H1 (cell line): ENCODE data around the gene ANO6. TPM values are rescaled to one million over a fixed set of nuclear protein-coding genes. Genes with fewer than 3 reads are reported as not detected.

Source experiments
- CTCF ChIA-PET: fragments of 300-600 bp; sonication (Branson Sonifier 250); formaldehyde crosslinking; loops from one replicate; lab custom pipeline; 2021; ENCODE audit not compliant: partially characterized antibody; lab: Charles Lee
- POLR2A ChIA-PET: fragments of 300-600 bp; sonication (Branson Sonifier 250); formaldehyde crosslinking; loops from one replicate; lab custom pipeline; 2021; ENCODE audit warnings: inconsistent platforms; ENCODE audit not compliant: partially characterized antibody; lab: Charles Lee
- DNase-seq, 2 experiments: peaks; one replicate each; pipeline versions ENCODE4 v3.0.0 to v3.0.0-alpha.2; 2010 to 2022; ENCODE audit warnings: low spot score in 2 of 2, low read depth in 1 of 2, mixed read lengths in 1 of 2
- FAIRE-seq: peaks from 2 replicates; lab custom pipeline; 2011; peaks lifted over from hg19 to GRCh38; lab: Jason Lieb, UNC
- H2AFZ ChIP-seq: 2 replicates; pipeline ENCODE4 v1.8.1; 2012; ENCODE audit warnings: low read length, inconsistent platforms
- H2AK5ac ChIP-seq: 2 replicates; pipeline ENCODE4 v1.6.1; 2013; ENCODE audit warnings: low read depth, low read length
- H2BK120ac ChIP-seq: replicated peaks from 2 replicates; pipeline ENCODE3; 2013; ENCODE audit warnings: low read depth, low read length, inconsistent platforms
- H2BK12ac ChIP-seq: 2 replicates; pipeline ENCODE4 v1.6.1; 2013; ENCODE audit warnings: low read depth, low read length
- H2BK15ac ChIP-seq: 2 replicates; pipeline ENCODE4 v1.6.1; 2013; ENCODE audit warnings: low read length
- H2BK20ac ChIP-seq: 2 replicates; pipeline ENCODE4 v1.6.1; 2013; ENCODE audit warnings: low read length
- H2BK5ac ChIP-seq: 2 replicates; pipeline ENCODE4 v1.6.1; 2013; ENCODE audit warnings: low read depth, low read length
- H3K14ac ChIP-seq: 2 replicates; pipeline ENCODE4 v1.6.1; 2013; ENCODE audit warnings: inconsistent platforms; ENCODE audit not compliant: insufficient read length
- H3K18ac ChIP-seq: 2 replicates; pipeline ENCODE4 v1.6.1; 2013; ENCODE audit warnings: low read length; ENCODE audit errors: extremely low read depth
- H3K23ac ChIP-seq: 2 replicates; pipeline ENCODE4 v1.6.1; 2013; ENCODE audit warnings: inconsistent platforms; ENCODE audit not compliant: insufficient read length
- H3K23me2 ChIP-seq: 2 replicates; pipeline ENCODE4 v1.6.1; 2013; ENCODE audit warnings: low read depth, low read length
- H3K27ac ChIP-seq: 2 replicates; pipeline ENCODE4 v1.6.1; 2011; ENCODE audit warnings: low read depth, low read length, inconsistent platforms
- H3K27me3 ChIP-seq, 4 experiments: replicated peaks in 1 of 4; 1 replicate in 1 of 4; 2 replicates in 3 of 4; pipeline versions ENCODE4 v1.6.1 to v1.8.1; 2011 to 2013; ENCODE audit warnings: low read length in 3 of 4, mild to moderate bottlenecking in 3 of 4, inconsistent platforms in 2 of 4, mixed read lengths in 2 of 4, moderate library complexity in 1 of 4; ENCODE audit not compliant: control insufficient read depth in 3 of 4, insufficient read depth in 3 of 4; ENCODE audit errors: extremely low read depth in 1 of 4
- H3K36me3 ChIP-seq, 4 experiments: 2 replicates each; pipeline versions ENCODE4 v1.6.1 to v1.8.1; 2011 to 2013; ENCODE audit warnings: mild to moderate bottlenecking in 4 of 4, low read length in 3 of 4, moderate library complexity in 2 of 4, control low read depth in 1 of 4, inconsistent platforms in 1 of 4; ENCODE audit not compliant: insufficient read depth in 4 of 4, control insufficient read depth in 2 of 4
- H3K4ac ChIP-seq: replicated peaks from 2 replicates; pipeline ENCODE3; 2013; ENCODE audit warnings: low read length, low read depth, mixed read lengths, inconsistent platforms; ENCODE audit not compliant: insufficient read length
- H3K4me1 ChIP-seq, 4 experiments: replicated peaks in 1 of 4; 1 replicate in 1 of 4; 2 replicates in 3 of 4; pipeline versions ENCODE4 v1.6.1 to v1.8.1; 2011 to 2013; ENCODE audit warnings: low read length in 3 of 4, inconsistent platforms in 2 of 4, mixed read lengths in 1 of 4; ENCODE audit not compliant: insufficient read depth in 4 of 4, control insufficient read depth in 3 of 4
- H3K4me2 ChIP-seq, 2 experiments: 2 replicates each; pipeline versions ENCODE4 v1.6.1 to v1.8.1; 2011 to 2013; ENCODE audit warnings: low read depth in 2 of 2, low read length in 2 of 2, control low read depth in 1 of 2, inconsistent platforms in 1 of 2, mild to moderate bottlenecking in 1 of 2; ENCODE audit not compliant: insufficient read depth in 1 of 2
- H3K4me3 ChIP-seq, 4 experiments: fragments of 200-600, 300-600 bp in 1 of 4; sonication (generic), shearing (Covaris generic), sonication (Bioruptor Twin) in 1 of 4; 2 replicates each; pipeline versions ENCODE4 v1.5.1 to v1.8.1; 2011 to 2016; ENCODE audit warnings: low read length in 4 of 4, low read depth in 3 of 4, control low read depth in 2 of 4, inconsistent platforms in 2 of 4, mild to moderate bottlenecking in 2 of 4, mixed read lengths in 1 of 4, moderate library complexity in 1 of 4; ENCODE audit not compliant: insufficient read depth in 2 of 4; ENCODE audit errors: extremely low read depth in 1 of 4
- H3K56ac ChIP-seq: replicated peaks from 2 replicates; pipeline ENCODE3; 2013; ENCODE audit warnings: low read depth, mild to moderate bottlenecking, mixed read lengths, low read length, inconsistent platforms; ENCODE audit not compliant: insufficient read length
- H3K79me1 ChIP-seq: 2 replicates; pipeline ENCODE4 v1.6.1; 2013; ENCODE audit warnings: low read depth, low read length, control low read depth
- H3K79me2 ChIP-seq, 2 experiments: 2 replicates each; pipeline versions ENCODE4 v1.6.1 to v1.8.1; 2012 to 2013; ENCODE audit warnings: low read length in 2 of 2, mild to moderate bottlenecking in 2 of 2, inconsistent platforms in 1 of 2; ENCODE audit not compliant: insufficient read depth in 2 of 2, control insufficient read depth in 1 of 2
- H3K9ac ChIP-seq, 4 experiments: replicated peaks in 1 of 4; 1 replicate in 1 of 4; 2 replicates in 3 of 4; pipeline versions ENCODE4 v1.6.1 to v1.8.1; 2011 to 2013; ENCODE audit warnings: low read depth in 3 of 4, low read length in 3 of 4, control low read depth in 2 of 4, mild to moderate bottlenecking in 2 of 4, moderate library complexity in 2 of 4, inconsistent platforms in 1 of 4; ENCODE audit errors: extremely low read depth in 1 of 4
- H3K9me3 ChIP-seq, 2 experiments: 2 replicates each; pipeline versions ENCODE4 v1.6.1 to v1.8.1; 2012 to 2013; ENCODE audit warnings: mild to moderate bottlenecking in 2 of 2, moderate library complexity in 2 of 2, control low read depth in 1 of 2, inconsistent platforms in 1 of 2, low read depth in 1 of 2, low read length in 1 of 2, mixed read lengths in 1 of 2; ENCODE audit not compliant: insufficient read depth in 2 of 2
- H4K20me1 ChIP-seq, 2 experiments: replicated peaks in 1 of 2; 2 replicates each; pipeline versions ENCODE3 to v1.8.1; 2011 to 2013; ENCODE audit warnings: inconsistent platforms in 2 of 2, low read length in 2 of 2, mild to moderate bottlenecking in 1 of 2; ENCODE audit not compliant: insufficient read depth in 2 of 2, control insufficient read depth in 1 of 2
- H4K5ac ChIP-seq: 2 replicates; pipeline ENCODE4 v1.6.1; 2013; ENCODE audit warnings: low read length, low read depth, mixed read lengths, inconsistent platforms; ENCODE audit not compliant: insufficient read length
- H4K8ac ChIP-seq: 2 replicates; pipeline ENCODE4 v1.8.0; 2013; ENCODE audit warnings: mild to moderate bottlenecking, moderate library complexity, low read length, inconsistent platforms; ENCODE audit not compliant: insufficient read depth; ENCODE audit errors: extremely low read depth
- H4K91ac ChIP-seq: replicated peaks from 2 replicates; pipeline ENCODE3; 2013; ENCODE audit warnings: low read length, mixed read lengths, inconsistent platforms; ENCODE audit not compliant: insufficient read length
- CBX8 ChIP-seq: fragments of 300-800, 300-1000 bp; sonication (generic); IDR thresholded peaks from 2 replicates; pipeline ENCODE4 v1.7.1; 2016; ENCODE audit warnings: low read depth, low read length, borderline replicate concordance
- CHD2 ChIP-seq: IDR thresholded peaks from 2 replicates; pipeline ENCODE4 v1.6.1; 2012; ENCODE audit warnings: low read length, improper control_type of control experiment
- EZH2 ChIP-seq: fragments of 200-600 bp; sonication (generic); IDR thresholded peaks from 2 replicates; pipeline ENCODE4 v1.7.1; 2012; ENCODE audit warnings: low read depth, mild to moderate bottlenecking, moderate library complexity, low read length, inconsistent platforms; ENCODE audit not compliant: severe bottlenecking
- FOSL1 ChIP-seq: IDR thresholded peaks from 2 replicates; pipeline ENCODE4 v1.6.1; 2011; ENCODE audit warnings: mild to moderate bottlenecking, low read depth, low read length, moderate library complexity; ENCODE audit not compliant: insufficient read depth
- SP2 ChIP-seq: IDR thresholded peaks from 2 replicates; pipeline ENCODE4 v1.6.1; 2012; ENCODE audit warnings: mild to moderate bottlenecking, low read length, inconsistent platforms
- YY1 ChIP-seq: IDR thresholded peaks from 2 replicates; pipeline ENCODE4 v1.6.1; 2011; ENCODE audit warnings: low read depth, mild to moderate bottlenecking, low read length
- WGBS, 2 experiments: shearing (Covaris generic) in 1 of 2; methylation state at CpG; one replicate each; pipeline versions ENCODE4 v1.1.6 to v1.1.7; 2013 to 2015; ENCODE audit warnings: low lambda C conversion rate in 2 of 2, mixed read lengths in 2 of 2, inconsistent platforms in 1 of 2, low coverage in 1 of 2, missing lambda C conversion rate in 1 of 2; ENCODE audit not compliant: insufficient replicate concordance in 2 of 2, insufficient coverage in 1 of 2, insufficient read length in 1 of 2; ENCODE audit errors: extremely low coverage in 1 of 2, missing lambda C conversion rate in 1 of 2; 5-methylcytosine and 5-hydroxymethylcytosine counted together
- polyA plus RNA-seq, 7 experiments: library from polyadenylated mRNA; depleted of rRNA in 3 of 7; stranded (reverse) in 5 of 7; unstranded in 2 of 7; fragments of >200 nt in 5 of 7; fragments of 200-250 nt in 2 of 7; gene quantifications; 1 replicate in 5 of 7; 2 replicates in 1 of 7; 4 replicates in 1 of 7; pipeline versions ENCODE4 v1.2.1 to v1.2.3, GENCODE V29; 2011 to 2013; ENCODE audit warnings: missing spikeins in 2 of 7, mixed read lengths in 2 of 7
- total RNA-seq: library from RNA; stranded (reverse); fragmentation: NEBNext Ultra II Directional; extraction: Animal tissue kit (Norgen Biotek cat#: 25700); gene quantifications from 2 replicates; pipeline ENCODE4 v1.2.1, GENCODE V29; 2021

Gene ANO6
- total and polyA plus RNA-seq, 2 of the 8 experiments (the other 6 are each of a cell fraction or from before 2014, with no cell fraction given), result 15.1 to 39.7 TPM

- H2BK15ac ChIP-seq, result no peak overlapping the region
- H4K91ac ChIP-seq, result no peak overlapping the region
- H2BK120ac ChIP-seq, result no peak overlapping the region
- no peaks in the 10 kb centered on the region; a peak in 1 of 7 replicates for H3K4me1 ChIP-seq
- H3K23me2 ChIP-seq, result no peaks in the 10 kb centered on the region
- DNase-seq (no peak), FAIRE-seq (no peak)
- no peak overlapping the region for H4K8ac ChIP-seq
- H3K27ac ChIP-seq, result no peak overlapping the region
- H2AK5ac ChIP-seq, result no peak overlapping the region
- no peak overlapping the region for H3K56ac ChIP-seq
- H4K20me1 ChIP-seq, result no peaks in the 10 kb centered on the region
- H3K27me3 ChIP-seq, result no peaks in the 10 kb centered on the region
- H3K23ac ChIP-seq, result no peak overlapping the region
- no peaks in the 10 kb centered on the region for H3K36me3 ChIP-seq
- H3K4me2 ChIP-seq, result no peak overlapping the region
- no peak overlapping the region for H2BK20ac ChIP-seq
- H3K4ac ChIP-seq, result no peak overlapping the region
- ChIA-PET CTCF (interaction anchor here (1.2 to 1.5 kb wide), 2 partner anchors 52 to 94 kb away, joined by 3 to 4 read pairs; no protein-coding TSS in a partner anchor), POLR2A (no interaction called here)
- no peak overlapping the region for H2BK5ac ChIP-seq
- H3K4me3 ChIP-seq, result no peak overlapping the region
- H3K79me2 ChIP-seq, result no peaks in the 10 kb centered on the region
- H3K9me3 ChIP-seq, result no peaks in the 10 kb centered on the region
- H3K18ac ChIP-seq, result no peak overlapping the region
- H3K9ac ChIP-seq, result no peak overlapping the region
- H3K14ac ChIP-seq, result no peak overlapping the region
- H2BK12ac ChIP-seq, result no peak overlapping the region
- no peak overlapping the region for H2AFZ ChIP-seq
- H3K79me1 ChIP-seq, result no peaks in the 10 kb centered on the region
- WGBS, 2 experiments, result 81% methylated on average over 1 of the region's 1 CpG; no CpG with 5 or more reads in 1 of the 2 experiments
- no peak overlapping the region for H4K5ac ChIP-seq
- TF ChIP-seq SP2 (no peak), FOSL1 (no peak), CBX8 (no peak), YY1 (no peak), EZH2 (no peak), CHD2 (no peak)
These were observed 122.4 kb downstream of the ANO6 start for GRCh38 chr12:45338272-45338671.
